Omental fat pad (tissue), 4 donors: ENCODE results near the gene P2RX1. TPM values are rescaled to one million over a fixed set of nuclear protein-coding genes. Genes with fewer than 3 reads are reported as not detected.
"Not testable (repeated sequence)": the region's sequence is repeated elsewhere in the genome, so short reads cannot be mapped to it uniquely, and the experiment has no call there.

Experiments
- ATAC-seq: fragments of 150-250 bp; one replicate; pipeline ENCODE4 v1.9.1; 2016; ENCODE audit warnings: mild to moderate bottlenecking, moderate library complexity; ENCODE audit not compliant: low FRiP score
- DNase-seq: peaks from one replicate; pipeline ENCODE4 v3.0.0-alpha.2; 2019; ENCODE audit warnings: low spot score
- total RNA-seq, 4 donors: library from RNA; depleted of rRNA; stranded (reverse); fragments of >200 nt; gene quantifications; one replicate each; pipeline ENCODE4 v1.1.0, GENCODE V29; 2016
- TF ChIP-seq, protein P1 (sequence below), 3 donors: fragments of 450-650 bp; IDR thresholded peaks; one replicate each; pipeline ENCODE4 v1.5.1; 2016 to 2017; ENCODE audit warnings: antibody characterized with exemption in 3 of 3, mild to moderate bottlenecking in 3 of 3, moderate library complexity in 2 of 3

P2RX1 gene
- total RNA-seq, 4 donors from 2014 or later = 1.1 to 4.7 (median 2.7) TPM

DNA sequence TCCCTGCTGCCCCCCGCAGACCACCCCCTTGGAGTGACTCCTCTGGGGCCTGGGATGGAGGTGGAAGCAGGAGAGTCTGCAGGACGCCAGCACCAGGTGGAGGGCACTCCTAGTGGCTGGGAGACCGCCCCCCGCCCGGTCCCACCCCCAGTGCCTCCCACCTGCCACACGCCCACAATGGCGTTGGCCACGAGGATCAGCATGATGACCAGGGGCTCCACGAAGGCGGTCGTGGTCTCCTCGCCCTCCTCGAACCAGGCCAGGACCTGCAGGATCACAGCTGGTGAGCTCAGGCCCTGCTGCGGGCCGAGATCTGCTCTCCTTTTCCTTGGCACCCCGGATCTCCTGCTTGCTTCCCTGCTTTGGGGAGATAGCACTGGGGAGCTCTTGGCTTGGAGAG, 35.2 kb upstream of the P2RX1 start:
- DNase-seq (no peak), ATAC-seq (no peak)
- TF ChIP-seq, protein P1, sequence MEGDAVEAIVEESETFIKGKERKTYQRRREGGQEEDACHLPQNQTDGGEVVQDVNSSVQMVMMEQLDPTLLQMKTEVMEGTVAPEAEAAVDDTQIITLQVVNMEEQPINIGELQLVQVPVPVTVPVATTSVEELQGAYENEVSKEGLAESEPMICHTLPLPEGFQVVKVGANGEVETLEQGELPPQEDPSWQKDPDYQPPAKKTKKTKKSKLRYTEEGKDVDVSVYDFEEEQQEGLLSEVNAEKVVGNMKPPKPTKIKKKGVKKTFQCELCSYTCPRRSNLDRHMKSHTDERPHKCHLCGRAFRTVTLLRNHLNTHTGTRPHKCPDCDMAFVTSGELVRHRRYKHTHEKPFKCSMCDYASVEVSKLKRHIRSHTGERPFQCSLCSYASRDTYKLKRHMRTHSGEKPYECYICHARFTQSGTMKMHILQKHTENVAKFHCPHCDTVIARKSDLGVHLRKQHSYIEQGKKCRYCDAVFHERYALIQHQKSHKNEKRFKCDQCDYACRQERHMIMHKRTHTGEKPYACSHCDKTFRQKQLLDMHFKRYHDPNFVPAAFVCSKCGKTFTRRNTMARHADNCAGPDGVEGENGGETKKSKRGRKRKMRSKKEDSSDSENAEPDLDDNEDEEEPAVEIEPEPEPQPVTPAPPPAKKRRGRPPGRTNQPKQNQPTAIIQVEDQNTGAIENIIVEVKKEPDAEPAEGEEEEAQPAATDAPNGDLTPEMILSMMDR (IDR thresholded peaks at IDR 0.05) = no peak

DNA sequence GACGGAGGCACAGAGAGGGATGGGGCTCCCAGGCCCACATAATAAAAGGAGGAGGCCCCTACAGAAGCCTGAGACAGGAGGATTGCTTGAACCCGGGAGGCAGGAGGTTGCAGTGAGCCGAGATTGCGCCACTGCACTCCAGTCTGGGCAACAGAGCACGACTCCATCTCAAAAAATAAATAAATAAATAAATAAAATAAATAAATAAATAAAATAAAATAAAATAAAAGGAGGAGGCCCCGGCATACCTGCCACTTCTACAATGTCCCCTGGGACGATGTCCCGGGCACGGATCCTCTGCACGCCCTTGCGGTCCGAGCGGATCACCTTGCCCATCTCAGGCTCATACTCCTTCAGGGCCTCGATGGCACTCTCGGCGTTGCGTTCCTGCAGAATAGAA, 34.7 kb upstream of the P2RX1 start:
- ATAC-seq (no peak), DNase-seq (no peak)
- TF ChIP-seq, protein P1 (IDR thresholded peaks at IDR 0.05) = no peak

DNA sequence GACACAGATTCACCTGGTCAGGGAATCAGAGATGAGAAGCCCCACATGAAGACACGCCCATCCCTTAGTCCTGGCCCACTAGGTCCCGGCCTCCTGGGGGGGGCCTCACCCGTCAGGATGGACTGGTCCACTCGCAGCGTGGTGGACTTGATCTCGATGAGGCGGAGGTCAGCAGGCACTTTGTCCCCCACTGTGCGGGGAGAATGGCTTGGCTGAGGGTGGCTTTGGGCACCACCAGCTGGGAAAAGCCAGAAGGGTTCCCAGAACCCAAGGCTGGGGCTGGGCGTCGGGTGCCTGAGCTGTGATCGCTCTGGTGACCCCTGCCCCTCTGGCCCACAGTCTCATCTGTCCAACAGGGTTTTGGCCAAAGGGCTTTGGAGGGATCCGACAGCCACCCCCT, 34.3 kb upstream of the P2RX1 start:
- TF ChIP-seq, protein P1 (IDR thresholded peaks at IDR 0.05) = no peak
- no peak for ATAC-seq
- no peak for DNase-seq

DNA sequence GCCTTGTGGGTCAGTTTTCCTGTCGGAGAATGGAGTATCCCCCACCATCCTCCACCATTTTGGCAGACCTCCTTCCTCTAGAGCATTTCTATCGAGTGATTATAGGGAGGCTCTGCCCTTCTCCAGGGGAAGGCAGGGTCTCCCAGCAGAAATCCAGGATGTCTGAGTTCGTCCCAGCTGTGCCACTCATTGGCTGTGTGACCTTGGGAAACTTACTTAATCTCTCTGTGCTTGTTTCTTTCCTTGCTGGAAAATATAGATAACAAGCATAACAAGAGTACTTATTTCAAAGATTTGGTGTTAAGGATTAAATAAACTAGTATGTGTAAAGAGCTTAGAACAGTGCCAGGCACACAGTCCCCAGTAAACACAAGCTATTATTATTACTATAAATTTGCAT, 33.2 kb upstream of the P2RX1 start:
- TF ChIP-seq, protein P1 (IDR thresholded peaks at IDR 0.05) = no peak
- DNase-seq (no peak), ATAC-seq (no peak)

DNA sequence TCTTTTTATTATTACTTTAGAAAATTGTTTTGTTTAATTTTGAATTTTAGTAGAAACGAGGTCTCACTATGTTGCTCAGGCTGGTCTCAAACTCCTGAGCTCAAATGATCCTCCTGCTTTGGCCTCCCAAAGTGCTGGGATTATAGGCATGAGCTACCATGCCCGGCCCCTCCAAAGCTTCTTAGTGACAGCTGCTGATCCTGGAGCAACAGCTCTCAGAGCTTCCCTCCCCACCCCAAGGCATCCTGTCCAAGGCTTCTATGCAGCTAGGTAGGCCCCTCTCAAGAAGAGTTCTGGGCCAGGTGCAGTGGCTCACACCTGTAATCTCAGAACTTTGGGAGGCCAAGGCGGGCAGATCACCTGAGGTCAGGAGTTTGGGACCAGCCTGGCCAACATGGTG, 32.3 kb upstream of the P2RX1 start:
- DNase-seq, ATAC-seq: not testable (repeated sequence)

DNA sequence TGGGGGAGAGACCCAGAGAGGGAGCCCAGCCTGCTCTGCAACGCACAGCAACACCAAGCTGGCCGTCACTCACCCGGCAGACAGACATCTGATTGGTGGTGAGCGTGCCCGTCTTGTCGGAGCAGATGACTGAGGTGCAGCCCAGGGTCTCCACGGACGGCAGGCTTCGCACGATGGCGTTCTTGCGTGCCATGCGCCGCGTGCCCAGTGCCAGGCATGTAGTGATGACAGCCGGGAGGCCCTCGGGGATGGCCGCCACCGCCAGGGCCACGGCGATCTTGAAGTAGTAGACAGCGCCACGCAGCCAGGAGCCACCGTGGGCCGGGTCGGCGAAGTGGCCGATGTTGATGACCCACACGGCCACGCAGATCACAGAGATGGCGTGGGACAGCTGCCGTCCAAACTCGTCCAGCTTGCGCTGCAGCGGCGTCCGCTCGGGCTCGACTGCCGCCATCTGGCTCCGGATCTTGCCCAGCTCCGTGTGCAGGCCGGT, 31.1 kb upstream of the P2RX1 start:
- no peak for DNase-seq
- TF ChIP-seq, protein P1 (IDR thresholded peaks at IDR 0.05) = no peak
- no peak for ATAC-seq

DNA sequence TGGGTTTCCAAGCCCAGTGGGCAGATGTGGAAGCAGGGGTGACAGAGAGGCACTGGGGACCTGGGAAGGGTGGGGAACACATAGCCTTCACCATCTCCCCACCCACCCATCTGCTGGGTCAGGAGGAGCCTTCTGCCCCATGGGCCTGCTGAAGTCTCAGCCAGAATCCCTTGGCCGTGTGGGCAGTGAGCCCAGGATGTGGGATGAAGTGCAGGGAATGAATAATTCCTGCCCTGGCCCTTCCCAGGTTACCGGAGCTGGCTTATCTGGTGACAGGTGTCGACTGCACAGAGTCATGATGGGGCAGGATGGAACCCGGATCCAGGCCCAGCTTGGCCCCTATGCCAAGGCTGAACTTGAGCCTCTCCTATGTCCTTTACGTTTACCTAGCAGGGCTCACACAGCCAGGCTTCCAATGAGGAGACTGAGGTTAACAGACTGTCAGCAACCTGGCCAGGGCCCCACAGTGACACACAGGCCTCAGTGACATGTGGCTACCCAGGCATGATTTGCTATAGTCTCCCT, 30.5 kb upstream of the P2RX1 start:
- no peak for ATAC-seq
- no peak for DNase-seq
- TF ChIP-seq, protein P1 (IDR thresholded peaks at IDR 0.05) = no peak
